Measurements from ENCODE around the gene SPOCK1. TPM values are rescaled to one million over a fixed set of nuclear protein-coding genes. Genes with fewer than 3 reads are reported as not detected.

Gene SPOCK1
- total and polyA plus RNA-seq, 8 donors = 0.46 to 15.6 (median 9.2) TPM

- no peaks in the 10 kb centered on the region for H3K9me3 ChIP-seq
- 69 to 89% (median 82%) methylated on average over 1 of the region's 1 CpG for WGBS, 5 donors
- TF ChIP-seq EP300 (IDR thresholded peaks at IDR 0.05) (no peak), CTCF (IDR thresholded peaks at IDR 0.05) (no peak), POLR2AphosphoS5 (IDR thresholded peaks at IDR 0.05) (no peak), POLR2A (IDR thresholded peaks at IDR 0.05) (no peak)
- H3K27ac ChIP-seq = no peak overlapping the region
- no peak overlapping the region for H3K4me3 ChIP-seq
- intact Hi-C loops (cut with DNase I; ENCODE audit: low total_unique reads) = no loop called here
- no peak for DNase-seq
- no peaks in the 10 kb centered on the region for H3K36me3 ChIP-seq
- no peaks in the 10 kb centered on the region for H3K4me1 ChIP-seq
- H3K27me3 ChIP-seq = no peaks in the 10 kb centered on the region
Measured at GRCh38 chr5:137273511-137273910, 225.6 kb downstream of the SPOCK1 start.

GRCh38 chr5:137272831-137273230, 226.3 kb downstream of the SPOCK1 start:
- H3K27me3 ChIP-seq = no peaks in the 10 kb centered on the region
- no peaks in the 10 kb centered on the region for H3K9me3 ChIP-seq
- H3K4me1 ChIP-seq = no peaks in the 10 kb centered on the region
- no peaks in the 10 kb centered on the region for H3K36me3 ChIP-seq
- no peak for DNase-seq
- TF ChIP-seq POLR2AphosphoS5 (IDR thresholded peaks at IDR 0.05) = no peak
- no peak for TF ChIP-seq EP300 (IDR thresholded peaks at IDR 0.05)
- TF ChIP-seq POLR2A (IDR thresholded peaks at IDR 0.05) = no peak
- no peak for TF ChIP-seq CTCF (IDR thresholded peaks at IDR 0.05)
- H3K4me3 ChIP-seq = no peak overlapping the region
- intact Hi-C loops (cut with DNase I; ENCODE audit: low total_unique reads) = no loop called here
- H3K27ac ChIP-seq = no peak overlapping the region

GRCh38 chr5:137269946-137270345, 229.2 kb downstream of the SPOCK1 start:
- 49 to 83% (median 60%) methylated on average over 2 of the region's 2 CpGs for WGBS, 5 donors

GRCh38 chr5:137269274-137269673, 229.9 kb downstream of the SPOCK1 start:
- WGBS, 5 donors = 32 to 56% (median 45%) methylated on average over 2 of the region's 2 CpGs
- Histone ChIP-seq H3K9me3 (no peaks in the 10 kb centered on the region), H3K27me3 (no peaks in the 10 kb centered on the region), H3K4me1 (no peaks in the 10 kb centered on the region), H3K4me3 (no peak overlapping the region), H3K36me3 (no peaks in the 10 kb centered on the region), H3K27ac (no peak overlapping the region)
- no peak for DNase-seq
- intact Hi-C loops (cut with DNase I; ENCODE audit: low total_unique reads) = no loop called here
- no peak for TF ChIP-seq POLR2AphosphoS5 (IDR thresholded peaks at IDR 0.05)
- TF ChIP-seq POLR2A (IDR thresholded peaks at IDR 0.05) = no peak
- TF ChIP-seq CTCF (IDR thresholded peaks at IDR 0.05) = no peak
- no peak for TF ChIP-seq EP300 (IDR thresholded peaks at IDR 0.05)

More at GRCh38 chr5:137269946-137270345, 229.2 kb downstream of the SPOCK1 start:
- no peak for DNase-seq
- no peak overlapping the region for H3K27ac ChIP-seq
- no peak for TF ChIP-seq POLR2A (IDR thresholded peaks at IDR 0.05)
- TF ChIP-seq POLR2AphosphoS5 (IDR thresholded peaks at IDR 0.05) = no peak
- TF ChIP-seq CTCF (IDR thresholded peaks at IDR 0.05) = no peak
- TF ChIP-seq EP300 (IDR thresholded peaks at IDR 0.05) = no peak
- H3K9me3 ChIP-seq = no peaks in the 10 kb centered on the region
- H3K36me3 ChIP-seq = no peaks in the 10 kb centered on the region
- no peak overlapping the region for H3K4me3 ChIP-seq
- intact Hi-C loops (cut with DNase I; ENCODE audit: low total_unique reads) = no loop called here
- H3K4me1 ChIP-seq = no peaks in the 10 kb centered on the region
- H3K27me3 ChIP-seq = no peaks in the 10 kb centered on the region

Measured in stomach (tissue), 9 donors.